HG02763 (cell line): ENCODE results near the gene TFAP2A.

ENCODE experiments used
- ATAC-seq: cut with Tn5 transposase; IDR thresholded peaks from one replicate; pipeline ENCODE4 v1.9.1; 2021; ENCODE audit warnings: mild to moderate bottlenecking, moderate library complexity; ENCODE audit not compliant: unreplicated experiment

Gene TFAP2A

DNA sequence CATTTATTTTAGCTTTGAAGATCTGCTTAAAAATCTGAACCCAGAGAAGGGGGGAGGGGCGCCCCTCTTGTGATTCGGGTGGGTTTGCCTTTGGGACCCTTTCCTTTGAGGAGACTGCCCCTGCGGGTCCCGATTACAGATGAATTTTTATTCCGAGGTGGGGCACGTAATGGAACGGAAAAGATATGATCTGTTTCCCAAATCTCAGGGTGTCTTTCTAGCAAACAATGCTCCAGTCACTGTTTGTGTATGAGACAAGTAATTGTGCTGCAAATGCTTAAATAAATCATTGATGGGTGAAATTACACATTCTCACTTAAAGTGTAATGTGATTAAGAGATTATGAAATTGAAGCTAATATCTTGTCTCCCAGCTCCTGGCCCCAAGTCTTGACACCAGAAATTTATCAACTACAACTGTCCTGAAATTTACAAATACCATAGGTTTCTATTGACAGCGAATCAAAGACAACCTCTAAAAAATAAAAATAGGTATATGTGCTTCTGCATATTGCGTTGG, 30.7 kb downstream of the TFAP2A start:
- ATAC-seq: no peak

GRCh38 chr6:10383331-10384090, 31.4 kb downstream of the TFAP2A start:
- no peak for ATAC-seq

GRCh38 chr6:10382728-10383330, 32.0 kb downstream of the TFAP2A start:
- no peak for ATAC-seq

- no peak for ATAC-seq
Observed at GRCh38 chr6:10382322-10382721, 32.6 kb downstream of the TFAP2A start.

DNA sequence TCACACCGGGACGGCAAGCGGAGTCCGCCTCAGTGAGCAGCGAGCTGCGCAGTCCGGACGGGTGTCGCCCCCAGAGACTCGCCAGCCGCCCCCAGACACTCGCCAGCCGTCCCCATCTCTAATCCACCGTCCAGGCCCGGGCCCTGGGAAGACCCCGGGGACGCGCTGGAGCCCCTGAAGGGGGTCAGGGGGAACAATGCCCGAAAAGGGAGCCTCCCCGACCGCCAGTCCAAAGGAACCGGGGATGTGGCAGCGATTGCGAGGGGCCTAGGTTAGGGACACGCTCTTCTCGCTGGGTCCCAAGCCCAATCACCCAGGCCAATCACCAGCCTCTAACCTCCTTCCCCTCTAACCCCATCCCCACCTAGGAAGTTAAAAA, 33.1 kb downstream of the TFAP2A start:
- no peak for ATAC-seq

- no peak for ATAC-seq
Observed at GRCh38 chr6:10381133-10381829, 33.6 kb downstream of the TFAP2A start.

DNA sequence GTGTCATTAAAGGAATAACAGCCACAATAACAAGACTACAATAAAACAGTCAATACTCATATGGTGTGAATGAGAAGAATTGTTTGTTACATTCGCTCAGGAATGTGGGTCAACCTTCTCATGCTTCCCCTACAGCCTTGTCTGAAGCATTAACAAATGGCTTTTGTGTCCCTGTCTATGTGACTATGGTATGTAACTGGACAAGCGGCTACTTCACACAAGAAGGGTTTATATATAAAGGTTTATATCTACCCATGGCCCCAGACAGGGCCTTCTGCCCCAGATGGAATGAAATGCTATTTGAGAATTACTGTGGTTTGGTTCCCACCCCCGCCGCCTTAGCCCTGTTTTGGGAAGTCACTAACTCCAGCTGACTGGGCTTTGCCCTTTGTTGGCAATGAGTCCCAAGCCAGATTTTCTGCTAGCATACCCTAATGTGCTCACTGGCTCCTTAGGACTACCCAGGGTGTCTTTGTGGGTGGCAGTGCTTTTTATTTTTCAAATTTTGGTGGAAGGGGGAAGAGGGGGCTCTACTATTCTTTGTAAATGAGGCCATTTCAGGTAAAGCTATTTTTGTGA, 39.4 kb downstream of the TFAP2A start:
- ATAC-seq: no peak

DNA sequence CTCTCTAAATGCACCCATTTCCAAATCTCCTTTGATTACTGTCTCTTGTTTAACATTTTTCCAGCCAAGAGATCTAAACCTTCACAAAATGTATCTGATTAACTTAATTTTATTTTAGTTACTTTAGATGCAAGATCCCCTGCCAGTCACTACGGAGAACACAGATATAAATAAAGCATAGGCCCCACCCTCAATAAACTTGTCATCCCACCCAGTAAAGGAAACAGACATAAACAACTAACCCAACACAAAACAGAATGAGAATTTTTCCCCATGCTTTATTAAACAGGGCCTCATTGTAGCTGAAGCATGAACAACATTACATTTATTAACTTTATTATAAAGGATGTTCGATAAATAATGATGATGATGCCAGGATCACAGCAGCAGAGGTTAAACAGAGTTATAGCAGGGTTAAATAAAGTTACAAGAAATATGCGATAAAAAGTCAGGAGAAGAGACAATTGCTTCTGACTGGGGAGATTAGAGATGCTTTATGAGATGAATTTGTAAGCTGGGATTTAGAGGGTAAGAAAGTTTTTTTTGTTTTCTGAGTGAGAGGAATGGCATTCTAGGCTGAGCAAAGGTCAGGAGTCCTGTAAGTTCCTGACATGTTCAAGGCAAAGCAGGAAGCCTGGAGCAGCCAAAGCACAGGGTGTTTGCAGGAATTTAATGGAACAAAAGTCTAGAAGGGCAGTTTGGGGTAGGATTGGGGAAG, 41.1 kb downstream of the TFAP2A start:
- no peak for ATAC-seq

DNA sequence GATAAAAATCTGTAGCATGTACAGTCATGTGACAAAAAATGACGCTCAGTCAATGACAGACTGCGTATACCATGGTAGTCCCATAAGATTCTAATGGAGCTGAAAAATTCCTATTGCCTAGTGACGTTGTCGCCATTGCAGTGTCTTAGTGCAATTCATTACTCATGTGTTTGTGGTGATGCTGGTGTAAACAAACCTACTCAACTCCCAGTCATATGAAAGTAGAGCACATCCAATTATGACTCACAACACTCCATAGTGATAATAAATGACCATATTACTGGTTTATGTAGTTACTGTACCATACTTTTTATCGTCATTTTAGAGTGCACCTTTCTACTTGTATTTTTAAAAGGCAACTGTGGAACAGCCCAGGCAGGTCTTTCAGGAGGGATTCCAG, 45.0 kb downstream of the TFAP2A start:
- ATAC-seq: no peak

- no peak for ATAC-seq
Observed at GRCh38 chr6:10368861-10369260, 46.0 kb downstream of the TFAP2A start.

DNA sequence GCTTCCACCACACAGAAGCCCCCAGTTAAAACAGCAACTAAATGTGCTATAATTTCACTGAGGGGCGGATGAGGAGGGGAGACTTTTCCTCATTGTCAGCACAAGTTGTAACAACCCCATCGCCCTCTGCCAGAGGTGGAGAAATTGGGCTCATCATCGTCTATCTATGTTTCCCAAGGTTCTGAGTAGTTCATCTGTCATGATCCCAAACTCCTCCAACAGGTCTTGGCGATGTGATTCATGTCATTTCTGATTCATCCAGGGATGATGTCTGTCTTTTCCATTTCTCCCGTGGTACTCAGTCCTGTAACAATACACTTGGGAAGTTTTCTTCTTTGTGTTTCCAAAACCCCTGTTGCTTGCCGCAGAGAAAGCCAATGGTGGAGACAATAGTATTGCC, 51.0 kb downstream of the TFAP2A start:
- ATAC-seq: no peak

DNA sequence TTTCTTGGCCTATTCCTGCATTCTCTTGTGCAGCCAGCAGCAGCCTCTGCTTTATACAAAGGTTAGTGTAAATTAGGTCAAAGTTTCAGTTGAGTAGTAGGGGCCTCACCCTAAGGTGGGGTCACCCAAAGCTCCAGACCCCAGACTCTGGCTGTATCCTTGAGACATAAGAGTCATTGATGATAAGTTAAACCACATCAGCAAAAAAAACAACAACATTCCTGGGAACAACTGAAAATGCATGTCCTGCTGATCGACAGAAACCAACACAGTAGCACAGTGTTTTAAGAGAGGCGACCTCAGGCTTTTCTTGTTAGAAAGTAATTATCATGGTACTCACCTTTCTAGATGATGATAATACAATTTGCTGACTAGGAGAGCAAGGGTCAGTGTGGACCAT, 52.6 kb downstream of the TFAP2A start:
- ATAC-seq: no peak

GRCh38 chr6:10361428-10361827, 53.4 kb downstream of the TFAP2A start:
- ATAC-seq: no peak

GRCh38 chr6:10359581-10359980, 55.3 kb downstream of the TFAP2A start:
- ATAC-seq: no peak

GRCh38 chr6:10355115-10355702, 59.7 kb downstream of the TFAP2A start:
- ATAC-seq: peak; percentile 74

DNA sequence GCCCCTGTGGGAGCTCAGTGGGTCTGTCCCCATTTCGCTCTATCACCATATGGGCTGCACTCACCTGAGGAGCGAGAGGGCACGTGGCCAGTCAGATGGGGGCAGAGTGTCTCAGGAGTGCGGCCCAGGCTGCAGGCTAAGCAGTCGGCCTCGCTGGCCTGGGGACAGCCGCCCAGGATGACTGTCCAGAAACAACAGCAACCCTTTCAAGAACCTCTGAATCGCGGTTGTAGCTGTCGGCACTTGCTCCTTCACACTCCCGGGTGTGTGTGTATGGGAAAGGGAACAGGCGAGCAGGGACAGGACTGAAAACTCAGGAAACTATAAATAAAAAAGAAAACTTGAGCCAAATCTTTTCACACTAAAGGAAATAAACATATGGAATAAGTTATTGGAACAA, 63.1 kb downstream of the TFAP2A start:
- ATAC-seq: no peak

DNA sequence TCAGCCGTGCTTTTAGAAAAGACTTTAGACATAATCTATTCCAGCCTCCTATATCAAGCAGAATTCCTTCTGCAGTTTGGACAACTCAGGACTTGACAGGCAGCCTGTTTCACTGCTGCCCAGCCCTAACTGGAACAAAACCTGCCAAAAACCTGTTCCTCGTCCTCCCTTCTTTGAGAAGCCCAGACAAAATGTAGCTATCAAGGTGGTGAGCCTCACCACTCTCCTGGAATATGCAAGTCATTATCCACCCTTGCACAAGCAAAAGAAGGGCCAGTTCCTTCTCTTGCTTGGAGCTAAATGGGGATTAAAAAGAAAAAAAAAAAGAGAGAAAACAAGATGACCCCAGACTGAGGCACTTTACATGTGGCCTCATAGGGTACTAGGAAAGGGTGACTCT, 64.2 kb downstream of the TFAP2A start:
- ATAC-seq: no peak

GRCh38 chr6:10347561-10348327, 67.1 kb downstream of the TFAP2A start:
- no peak for ATAC-seq
